Astrocyte (in vitro differentiated cells and primary cell): ENCODE results near the gene DLG1.

Experiments
- EZH2 ChIP-seq: IDR thresholded peaks from 2 replicates; pipeline ENCODE4 v1.6.1; 2012; ENCODE audit warnings: mild to moderate bottlenecking, low read length, inconsistent platforms; ENCODE audit not compliant: insufficient read depth
- TF ChIP-seq, protein P1 (sequence below): IDR thresholded peaks from 2 replicates; pipeline ENCODE4 v1.5.1; 2011; ENCODE audit warnings: low read depth, mild to moderate bottlenecking, inconsistent platforms, low read length, moderate library complexity; ENCODE audit not compliant: insufficient read depth

DNA sequence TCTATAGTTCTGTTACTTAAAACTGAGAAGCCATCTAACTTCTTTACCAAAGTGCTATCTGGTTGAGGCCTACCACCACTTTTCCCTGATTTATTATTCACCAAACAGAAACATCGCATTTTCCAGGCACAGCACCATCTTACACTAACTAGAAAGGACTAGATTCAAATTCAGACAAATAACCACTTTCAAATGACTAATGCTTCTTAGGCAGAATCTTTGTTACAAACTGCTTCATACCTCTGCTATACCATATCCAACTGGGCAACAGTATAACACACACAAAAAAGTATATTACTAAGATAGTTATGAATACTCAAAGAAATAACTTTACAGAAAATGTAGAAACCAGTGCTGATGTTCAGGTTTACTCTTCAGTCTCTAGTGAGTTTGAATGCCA, 16.6 kb downstream of the DLG1 start:
- TF ChIP-seq, protein P1, sequence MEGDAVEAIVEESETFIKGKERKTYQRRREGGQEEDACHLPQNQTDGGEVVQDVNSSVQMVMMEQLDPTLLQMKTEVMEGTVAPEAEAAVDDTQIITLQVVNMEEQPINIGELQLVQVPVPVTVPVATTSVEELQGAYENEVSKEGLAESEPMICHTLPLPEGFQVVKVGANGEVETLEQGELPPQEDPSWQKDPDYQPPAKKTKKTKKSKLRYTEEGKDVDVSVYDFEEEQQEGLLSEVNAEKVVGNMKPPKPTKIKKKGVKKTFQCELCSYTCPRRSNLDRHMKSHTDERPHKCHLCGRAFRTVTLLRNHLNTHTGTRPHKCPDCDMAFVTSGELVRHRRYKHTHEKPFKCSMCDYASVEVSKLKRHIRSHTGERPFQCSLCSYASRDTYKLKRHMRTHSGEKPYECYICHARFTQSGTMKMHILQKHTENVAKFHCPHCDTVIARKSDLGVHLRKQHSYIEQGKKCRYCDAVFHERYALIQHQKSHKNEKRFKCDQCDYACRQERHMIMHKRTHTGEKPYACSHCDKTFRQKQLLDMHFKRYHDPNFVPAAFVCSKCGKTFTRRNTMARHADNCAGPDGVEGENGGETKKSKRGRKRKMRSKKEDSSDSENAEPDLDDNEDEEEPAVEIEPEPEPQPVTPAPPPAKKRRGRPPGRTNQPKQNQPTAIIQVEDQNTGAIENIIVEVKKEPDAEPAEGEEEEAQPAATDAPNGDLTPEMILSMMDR: no peak
- TF ChIP-seq EZH2: no peak
